Karpas-422 (cell line): ENCODE measurements around the gene MUC7. TPM values are rescaled to one million over a fixed set of nuclear protein-coding genes. Genes with fewer than 3 reads are reported as not detected.

Source experiments
- DNase-seq: peaks from one replicate; pipeline ENCODE4 v3.0.0-alpha.2; 2015
- H2AFZ ChIP-seq: fragments of 200-600 bp; sonication (generic); 2 replicates; pipeline ENCODE4 v1.6.1; 2014; ENCODE audit warnings: antibody characterized with exemption, low read length, mixed read lengths
- H3K27ac ChIP-seq: fragments of 200-600 bp; sonication (generic); 2 replicates; pipeline ENCODE4 v1.5.1; 2014; ENCODE audit warnings: mild to moderate bottlenecking, low read length, moderate library complexity
- H3K27me3 ChIP-seq: fragments of 200-600 bp; sonication (generic); 2 replicates; pipeline ENCODE4 v1.6.1; 2014; ENCODE audit warnings: low read length, mixed read lengths
- H3K36me3 ChIP-seq: fragments of 200-600 bp; sonication (generic); 2 replicates; pipeline ENCODE4 v1.6.1; 2014; ENCODE audit warnings: low read length, mixed read lengths; ENCODE audit not compliant: insufficient read depth
- H3K4me1 ChIP-seq: fragments of 200-600 bp; sonication (generic); 2 replicates; pipeline ENCODE4 v1.6.1; 2014; ENCODE audit warnings: mild to moderate bottlenecking, low read length, mixed read lengths
- H3K4me2 ChIP-seq: fragments of 200-600 bp; sonication (generic); 2 replicates; pipeline ENCODE4 v1.6.1; 2014; ENCODE audit warnings: low read length, low read depth, mild to moderate bottlenecking; ENCODE audit not compliant: poor library complexity, severe bottlenecking
- H3K4me3 ChIP-seq: fragments of 200-600 bp; sonication (generic); 2 replicates; pipeline ENCODE4 v1.5.1; 2014; ENCODE audit warnings: mild to moderate bottlenecking, antibody characterized with exemption, low read length, mixed read lengths
- H3K79me2 ChIP-seq: fragments of 200-600 bp; sonication (generic); 2 replicates; pipeline ENCODE4 v1.6.1; 2014; ENCODE audit warnings: mild to moderate bottlenecking, low read length, mixed read lengths
- H3K9ac ChIP-seq: fragments of 200-600 bp; sonication (generic); 2 replicates; pipeline ENCODE4 v1.6.0; 2014; ENCODE audit warnings: low read length
- H3K9me2 ChIP-seq: fragments of 200-600 bp; sonication (generic), shearing (Covaris generic); replicated peaks from 2 replicates; pipeline ENCODE4 v1.6.0; 2014; ENCODE audit warnings: mild to moderate bottlenecking, low read length, moderate library complexity; ENCODE audit not compliant: insufficient read depth
- H3K9me3 ChIP-seq: fragments of 300-700, 200-600 bp; sonication (generic); 2 replicates; pipeline ENCODE4 v1.6.1; 2014; ENCODE audit warnings: low read length, mixed read lengths
- H4K20me1 ChIP-seq: fragments of 200-600 bp; sonication (generic); 2 replicates; pipeline ENCODE4 v1.6.1; 2014; ENCODE audit warnings: mild to moderate bottlenecking, antibody characterized with exemption, low read length, low read depth; ENCODE audit not compliant: insufficient read depth
- total RNA-seq: library from RNA; depleted of rRNA; stranded (reverse); fragments of >200 nt; shearing (Covaris generic); gene quantifications from 2 replicates; pipeline ENCODE4 v1.2.3, GENCODE V29; 2014; ENCODE audit warnings: low replicate concordance; rRNA removed

MUC7 gene
- total RNA-seq, 1 experiment from 2014 or later, result not detected

DNA sequence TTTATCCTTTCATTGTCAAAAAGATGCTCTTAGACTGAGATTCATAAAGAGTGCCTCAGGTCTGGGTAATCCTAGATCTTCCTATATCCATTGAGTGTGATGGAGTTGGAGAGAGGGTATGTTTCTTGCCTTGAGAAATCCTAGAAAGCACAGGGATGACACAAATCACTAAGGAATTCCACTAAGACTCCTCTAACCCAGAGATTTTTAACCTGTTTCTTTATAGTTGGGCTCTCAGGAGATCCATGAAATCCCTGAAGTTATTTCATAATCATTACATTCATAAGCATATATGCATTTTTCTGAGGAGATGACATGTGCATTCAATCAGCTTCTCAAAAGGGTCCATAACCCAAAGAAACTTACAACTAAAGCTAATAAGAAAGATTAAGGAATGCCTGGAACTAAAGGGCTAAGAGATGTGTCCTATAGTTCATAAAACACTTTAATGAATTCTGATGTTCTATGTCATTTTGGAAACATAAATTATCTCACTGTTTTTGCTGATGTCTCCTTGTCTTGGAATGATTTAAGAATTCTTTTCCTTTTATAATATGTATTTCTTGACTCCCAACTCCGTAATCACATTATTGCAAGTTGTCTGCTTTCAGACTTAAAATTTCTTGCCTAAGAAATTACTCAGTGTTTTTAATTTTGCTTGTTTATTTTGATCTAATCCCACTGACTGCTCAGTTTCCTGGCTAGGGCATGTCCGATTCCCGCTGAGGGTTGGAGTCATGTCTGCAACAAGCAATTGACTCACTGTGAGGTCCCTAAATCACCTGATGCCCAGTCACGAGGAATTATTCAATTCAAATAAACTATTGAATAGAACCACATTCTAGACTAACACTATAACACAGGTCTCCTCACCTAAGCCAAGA lies 43.6 kb downstream of the MUC7 start:
- H3K79me2 ChIP-seq, result no peaks in the 10 kb centered on the region
- DNase-seq, result no peak
- no peaks in the 10 kb centered on the region for H3K9me2 ChIP-seq
- H4K20me1 ChIP-seq, result no peaks in the 10 kb centered on the region
- H3K27ac ChIP-seq, result no peak overlapping the region
- H3K36me3 ChIP-seq, result no peaks in the 10 kb centered on the region
- no peak overlapping the region for H3K4me3 ChIP-seq
- no peak overlapping the region for H2AFZ ChIP-seq
- no peak overlapping the region for H3K9ac ChIP-seq
- no peaks in the 10 kb centered on the region for H3K27me3 ChIP-seq
- no peak overlapping the region for H3K4me2 ChIP-seq
- no peaks in the 10 kb centered on the region for H3K4me1 ChIP-seq
- no peaks in the 10 kb centered on the region for H3K9me3 ChIP-seq

DNA sequence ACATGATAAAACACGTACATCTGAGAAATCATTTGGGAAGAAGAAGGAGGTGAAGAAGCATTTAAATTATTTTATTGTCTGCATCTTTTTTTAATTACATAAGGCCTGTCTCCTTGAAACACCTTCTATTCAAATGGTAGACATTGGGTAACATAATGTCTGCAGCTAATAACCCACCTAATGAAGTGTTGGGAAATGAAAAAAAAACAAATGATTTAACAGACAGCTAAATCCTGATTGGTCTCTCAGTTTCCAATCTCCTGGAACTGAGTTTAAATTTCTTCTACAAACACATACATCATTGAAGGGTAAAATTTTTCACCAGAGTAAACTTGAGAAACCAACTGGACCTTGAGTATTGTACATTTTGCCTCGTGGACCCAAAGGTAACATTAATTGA lies 46.3 kb downstream of the MUC7 start, which contains the start of gene AMTN:
AMTN (plus strand) TSS at position 301 of the 400 bp plus-strand sequence. CDS start 209 bp downstream, outside the sequence.
- no peak within 1 kb of the TSS for H3K4me3 ChIP-seq
- no peaks in the 10 kb centered on the region for H3K79me2 ChIP-seq
- H3K9me2 ChIP-seq, result no peaks in the 10 kb centered on the region
- no peaks in the 10 kb centered on the region for H3K4me1 ChIP-seq
- H3K9ac ChIP-seq, result no peak within 1 kb of the TSS
- H3K36me3 ChIP-seq, result no peaks in the 10 kb centered on the region
- no peak for DNase-seq
- H2AFZ ChIP-seq, result no peak within 1 kb of the TSS
- no peaks in the 10 kb centered on the region for H4K20me1 ChIP-seq
- H3K27ac ChIP-seq, result no peak within 1 kb of the TSS
- no peaks in the 10 kb centered on the region for H3K27me3 ChIP-seq
- no peaks in the 10 kb centered on the region for H3K9me3 ChIP-seq
- no peak within 1 kb of the TSS for H3K4me2 ChIP-seq

DNA sequence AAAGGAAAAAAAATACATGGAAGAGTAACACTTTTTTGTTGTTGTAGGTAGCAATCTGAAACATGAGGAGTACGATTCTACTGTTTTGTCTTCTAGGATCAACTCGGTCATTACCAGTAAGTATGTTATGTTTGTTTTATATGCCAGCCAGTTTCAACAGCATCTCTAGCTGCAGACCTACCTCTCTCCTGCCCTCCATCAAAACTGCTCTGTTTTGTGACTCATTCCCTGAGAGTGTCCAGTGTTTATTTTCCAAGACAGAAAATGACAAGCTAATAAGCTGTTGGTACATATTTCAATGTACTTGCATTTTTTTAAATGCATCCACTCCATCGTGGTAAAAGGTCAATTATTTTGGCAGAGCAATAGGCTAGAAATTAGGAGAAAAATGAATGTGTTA lies 46.7 kb downstream of the MUC7 start:
- Histone ChIP-seq H3K9me2 (no peaks in the 10 kb centered on the region), H3K27me3 (no peaks in the 10 kb centered on the region), H3K4me1 (no peaks in the 10 kb centered on the region), H2AFZ (no peak overlapping the region), H3K4me3 (no peak overlapping the region), H3K9me3 (no peaks in the 10 kb centered on the region), H3K27ac (no peak overlapping the region), H3K4me2 (no peak overlapping the region), H3K36me3 (no peaks in the 10 kb centered on the region), H4K20me1 (no peaks in the 10 kb centered on the region), H3K9ac (no peak overlapping the region), H3K79me2 (no peaks in the 10 kb centered on the region)
- no peak for DNase-seq

DNA sequence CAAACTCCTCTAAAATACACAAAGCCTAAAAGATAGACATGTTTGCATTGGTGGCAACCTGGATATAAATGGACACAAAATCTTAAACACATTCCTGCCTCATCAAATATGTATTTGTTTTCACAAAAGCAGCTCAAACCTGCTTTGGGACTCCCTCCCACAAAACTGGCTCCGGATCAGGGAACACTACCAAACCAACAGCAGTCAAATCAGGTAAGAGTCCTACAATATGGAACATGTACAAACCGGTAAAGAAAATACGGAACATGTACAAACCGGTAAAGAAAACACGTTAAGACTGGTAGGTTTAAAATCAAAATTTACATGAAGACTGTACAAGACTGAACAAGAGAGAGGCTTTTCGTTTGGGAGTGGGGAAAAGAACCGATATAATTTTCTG lies 50.6 kb downstream of the MUC7 start:
- no peak for DNase-seq
- Histone ChIP-seq H3K4me1 (no peaks in the 10 kb centered on the region), H2AFZ (no peak overlapping the region), H4K20me1 (no peaks in the 10 kb centered on the region), H3K9me2 (no peaks in the 10 kb centered on the region), H3K4me3 (no peak overlapping the region), H3K27ac (no peak overlapping the region), H3K9me3 (no peaks in the 10 kb centered on the region), H3K27me3 (no peaks in the 10 kb centered on the region), H3K4me2 (no peak overlapping the region), H3K79me2 (no peaks in the 10 kb centered on the region), H3K36me3 (no peaks in the 10 kb centered on the region), H3K9ac (no peak overlapping the region)

DNA sequence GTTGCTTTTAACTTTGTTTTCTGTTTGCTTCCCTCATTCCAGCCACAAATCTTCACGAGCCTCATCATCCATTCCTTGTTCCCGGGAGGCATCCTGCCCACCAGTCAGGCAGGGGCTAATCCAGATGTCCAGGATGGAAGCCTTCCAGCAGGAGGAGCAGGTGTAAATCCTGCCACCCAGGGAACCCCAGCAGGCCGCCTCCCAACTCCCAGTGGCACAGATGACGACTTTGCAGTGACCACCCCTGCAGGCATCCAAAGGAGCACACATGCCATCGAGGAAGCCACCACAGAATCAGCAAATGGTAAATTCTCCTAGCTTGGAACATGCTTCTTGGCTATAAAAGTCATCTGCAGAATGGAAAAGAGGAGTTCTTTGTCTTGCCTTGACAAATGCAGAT lies 59.0 kb downstream of the MUC7 start:
- H3K4me1 ChIP-seq, result no peaks in the 10 kb centered on the region
- H3K9me3 ChIP-seq, result no peaks in the 10 kb centered on the region
- no peaks in the 10 kb centered on the region for H4K20me1 ChIP-seq
- no peak overlapping the region for H3K4me2 ChIP-seq
- no peaks in the 10 kb centered on the region for H3K36me3 ChIP-seq
- no peaks in the 10 kb centered on the region for H3K79me2 ChIP-seq
- H3K9me2 ChIP-seq, result no peaks in the 10 kb centered on the region
- no peak for DNase-seq
- H3K27ac ChIP-seq, result no peak overlapping the region
- H2AFZ ChIP-seq, result no peak overlapping the region
- H3K27me3 ChIP-seq, result no peaks in the 10 kb centered on the region
- H3K9ac ChIP-seq, result no peak overlapping the region
- H3K4me3 ChIP-seq, result no peak overlapping the region

DNA sequence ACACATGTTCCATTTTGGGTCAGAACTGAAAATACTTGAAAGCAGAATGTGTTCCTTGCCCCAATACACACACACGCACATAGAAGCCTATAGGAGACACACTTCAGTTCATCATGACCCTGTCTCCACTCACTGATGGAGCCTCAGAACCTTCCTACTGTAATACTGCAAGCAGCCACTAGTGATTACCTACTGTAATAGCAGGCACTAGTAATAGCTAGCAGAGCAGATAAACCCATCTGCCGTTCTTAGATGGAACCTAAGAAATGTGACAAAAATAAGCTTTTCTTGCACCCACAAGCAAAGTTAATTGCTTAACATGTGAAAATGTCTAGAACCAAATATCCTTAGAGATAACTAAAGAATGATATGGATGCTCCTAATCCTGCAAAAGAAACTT lies 60.0 kb downstream of the MUC7 start:
- Histone ChIP-seq H3K4me2 (no peak overlapping the region), H3K27me3 (no peaks in the 10 kb centered on the region), H4K20me1 (no peaks in the 10 kb centered on the region), H3K79me2 (no peaks in the 10 kb centered on the region), H3K9ac (no peak overlapping the region), H3K9me3 (no peaks in the 10 kb centered on the region), H3K36me3 (no peaks in the 10 kb centered on the region), H3K4me1 (no peaks in the 10 kb centered on the region), H3K9me2 (no peaks in the 10 kb centered on the region), H3K27ac (no peak overlapping the region), H2AFZ (no peak overlapping the region), H3K4me3 (no peak overlapping the region)
- peak; percentile 58 for DNase-seq

Other genes with a start within 250 kb of the MUC7 start
- gene FDCSP, start 246.1 kb upstream of the MUC7 start, total RNA-seq, result not detected in 2 replicates
- not detected in 2 replicates for gene CSN3, start 229.6 kb upstream of the MUC7 start, total RNA-seq
- gene CABS1, start 137.2 kb upstream of the MUC7 start, total RNA-seq, result not detected in 2 replicates
- gene SMR3A, start 111.4 kb upstream of the MUC7 start, total RNA-seq, result not detected in 2 replicates
- not detected in 2 replicates for gene SMR3B, start 89.1 kb upstream of the MUC7 start, total RNA-seq
- not detected in 2 replicates for gene OPRPN, start 74.3 kb upstream of the MUC7 start, total RNA-seq
- not detected in 2 replicates for gene AMTN, start 46.4 kb downstream of the MUC7 start, total RNA-seq
- gene AMBN, start 120.1 kb downstream of the MUC7 start, total RNA-seq, result not detected in 2 replicates
- not detected in 2 replicates for gene ENAM, start 156.5 kb downstream of the MUC7 start, total RNA-seq
- gene JCHAIN, start 194.3 kb downstream of the MUC7 start, total RNA-seq, result 51.0 and 77.5 TPM in 2 replicates
- gene UTP3, start 216.3 kb downstream of the MUC7 start, total RNA-seq, result 21.2 and 32.4 TPM in 2 replicates
- 25.2 and 26.9 TPM in 2 replicates for gene RUFY3, start 249.8 kb downstream of the MUC7 start, total RNA-seq